ENCODE data around the gene DGCR6.
"Not testable (repeated sequence)": the region's sequence is repeated elsewhere in the genome, so short reads cannot be mapped to it uniquely, and the experiment has no call there.

Gene DGCR6

DNA sequence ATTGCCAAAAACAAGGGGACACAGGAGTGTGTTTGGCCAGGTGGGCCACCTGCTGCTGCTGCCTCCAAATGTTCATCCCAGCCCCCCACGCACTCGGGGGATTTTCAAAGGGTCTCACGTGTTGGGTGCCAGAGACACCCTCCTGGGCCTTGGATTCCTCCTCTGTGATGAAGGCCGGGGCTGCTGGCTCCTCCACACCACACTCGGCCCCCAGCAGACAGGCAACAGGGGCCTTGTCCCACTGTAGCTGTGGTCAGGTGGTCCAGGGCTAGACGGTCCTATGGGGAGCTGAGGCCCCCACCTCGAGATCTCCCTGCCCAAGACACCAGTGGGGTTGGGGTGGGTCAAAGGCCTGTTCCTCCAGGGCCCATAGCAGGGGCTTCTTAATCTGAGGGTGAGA is 55.1 kb downstream of the DGCR6 start:
- DNase-seq, result not testable (repeated sequence)
